ENCODE data around the gene NHP2.
"Not testable (repeated sequence)": the region's sequence is repeated elsewhere in the genome, so short reads cannot be mapped to it uniquely, and the experiment has no call there.

Gene NHP2

GRCh38 chr5:178153530-178154340 is at the start of gene NHP2:
Gene NHP2 (minus strand): TSS chr5:178153885. CDS start chr5:178153817, 68 bp downstream.
- DNase-seq: peak; percentile 93

DNA sequence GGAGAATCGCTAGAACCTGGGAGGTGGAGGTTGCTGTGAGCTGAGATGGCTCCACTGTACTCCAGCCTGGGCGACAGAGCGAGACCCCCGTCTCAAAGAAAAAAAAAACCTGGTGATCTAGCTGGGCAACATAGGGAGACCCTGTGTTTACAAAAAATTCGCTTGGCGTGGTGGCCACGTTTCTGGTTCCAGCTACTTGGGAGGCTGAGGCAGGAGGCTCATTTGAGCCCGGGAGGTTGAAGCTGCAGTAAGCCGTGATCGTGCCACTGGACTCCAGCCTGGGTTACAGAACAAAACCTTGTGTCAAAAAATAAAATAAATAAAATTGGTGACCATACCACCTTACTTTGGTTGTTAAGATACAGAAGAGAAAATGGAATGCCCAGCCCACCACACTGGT is 48.9 kb upstream of the NHP2 start:
- DNase-seq: no peak

GRCh38 chr5:178201927-178202235 is 48.2 kb upstream of the NHP2 start:
- no peak for DNase-seq

- DNase-seq: no peak
Observed at GRCh38 chr5:178201221-178201926, 47.7 kb upstream of the NHP2 start.

DNA sequence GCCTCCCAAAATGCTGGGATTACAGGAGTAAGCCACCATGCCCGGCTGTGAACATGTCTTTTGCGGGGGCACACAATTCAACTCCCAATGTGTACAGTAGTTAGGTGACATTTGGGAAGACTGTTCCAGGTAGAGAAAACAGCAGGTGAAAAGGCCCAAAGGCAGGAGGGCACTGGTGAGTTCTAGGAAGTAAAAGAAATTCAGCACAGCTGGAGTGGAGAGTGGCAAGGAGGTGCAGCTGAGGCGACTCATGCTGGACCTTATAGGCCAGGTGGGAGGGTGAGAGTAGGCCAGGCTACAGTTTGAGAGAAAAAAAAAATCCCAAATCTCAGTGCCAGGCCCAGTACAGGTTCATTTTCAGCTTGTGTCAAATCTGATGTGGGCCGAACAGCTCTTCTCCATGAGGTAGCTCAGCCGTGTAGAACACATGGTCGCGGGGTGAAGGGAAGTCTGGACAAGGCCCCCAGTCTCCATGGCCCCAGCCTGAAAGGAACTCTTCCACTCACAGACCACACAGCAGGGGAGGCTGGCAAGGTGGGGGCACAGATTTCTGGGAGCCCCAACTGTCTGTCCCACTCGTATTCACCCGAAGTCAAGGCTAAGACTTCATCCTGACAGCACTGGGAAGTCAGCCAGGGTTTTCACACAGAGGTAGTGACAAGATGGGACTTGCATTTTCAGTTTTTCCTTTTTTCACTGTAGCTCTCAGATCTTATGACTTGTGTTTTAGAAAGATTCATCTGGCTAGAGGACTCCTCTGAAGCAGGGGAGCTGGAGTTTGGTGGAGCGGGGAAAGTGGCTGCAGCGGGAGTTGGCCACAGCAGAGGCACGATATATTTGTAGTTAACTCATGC is 46.1 kb upstream of the NHP2 start:
- no peak for DNase-seq

DNA sequence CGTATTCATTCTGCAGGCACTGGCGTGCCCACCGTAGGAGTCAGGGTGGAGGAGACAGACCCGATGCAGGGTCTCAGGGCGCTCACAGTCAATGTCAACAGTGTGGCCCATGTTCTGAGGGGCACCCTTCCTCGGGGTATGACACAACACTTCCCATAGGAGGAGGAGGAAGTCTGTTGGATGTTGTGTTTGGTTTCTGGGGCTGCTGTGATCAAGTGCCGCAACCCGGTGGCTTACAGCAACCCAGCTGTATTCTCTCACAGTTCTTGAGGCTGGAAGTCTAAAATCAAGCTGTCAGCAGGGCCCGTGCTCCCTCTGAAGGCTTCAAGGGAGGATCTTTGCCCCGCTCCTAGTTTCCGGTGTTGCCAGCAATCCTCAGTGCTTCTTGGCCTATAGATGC is 45.0 kb upstream of the NHP2 start:
- no peak for DNase-seq

DNA sequence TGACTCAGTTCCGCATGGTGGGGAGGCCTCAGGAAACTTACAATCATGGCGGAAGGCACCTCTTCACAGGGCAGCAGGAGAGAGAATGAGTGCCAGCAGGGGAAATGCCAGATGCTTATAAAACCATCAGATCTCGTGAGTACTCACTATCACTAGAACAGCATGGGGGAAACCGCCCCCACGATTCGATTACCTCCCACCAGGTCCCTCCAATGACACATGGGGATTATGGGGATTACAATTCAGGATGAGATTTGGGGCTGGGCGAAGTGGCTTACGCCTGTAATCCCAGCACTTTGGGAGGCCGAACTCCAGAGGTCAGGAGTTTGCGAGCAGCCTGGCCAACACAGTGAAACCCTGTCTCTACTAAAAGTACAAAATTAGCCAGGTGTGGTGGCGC is 44.5 kb upstream of the NHP2 start:
- DNase-seq: not testable (repeated sequence)

GRCh38 chr5:178196986-178197385 is 43.3 kb upstream of the NHP2 start:
- DNase-seq: no peak

DNA sequence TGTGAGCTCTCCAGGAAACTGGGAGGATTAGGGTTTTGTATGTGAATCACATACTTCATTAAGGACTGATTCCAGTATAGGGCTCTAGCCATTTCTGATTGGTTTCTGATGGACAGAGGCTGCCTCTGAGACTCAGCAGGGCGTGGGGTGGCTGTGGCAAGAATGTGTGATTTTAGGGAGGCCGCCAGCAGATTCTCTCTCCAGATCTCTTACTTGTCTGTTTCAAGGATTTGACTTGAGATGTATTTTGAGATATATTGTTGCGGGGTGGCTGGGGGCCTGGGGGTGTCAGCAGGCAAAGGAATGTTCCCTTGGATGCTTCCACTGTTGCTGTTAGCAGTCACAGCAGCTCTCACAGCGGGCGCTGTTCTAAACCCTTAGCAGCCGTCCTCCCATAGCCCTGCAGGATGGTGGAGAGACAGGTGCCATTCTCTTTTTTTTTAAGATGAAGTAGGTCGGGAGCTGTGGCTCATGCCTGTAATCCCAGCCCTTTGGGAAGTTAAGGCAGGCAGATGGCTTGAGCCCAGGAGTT is 42.7 kb upstream of the NHP2 start:
- DNase-seq: no peak

GRCh38 chr5:178194026-178194425 is 40.3 kb upstream of the NHP2 start:
- no peak for DNase-seq

- DNase-seq: no peak
Observed at GRCh38 chr5:178193251-178193809, 39.6 kb upstream of the NHP2 start.

DNA sequence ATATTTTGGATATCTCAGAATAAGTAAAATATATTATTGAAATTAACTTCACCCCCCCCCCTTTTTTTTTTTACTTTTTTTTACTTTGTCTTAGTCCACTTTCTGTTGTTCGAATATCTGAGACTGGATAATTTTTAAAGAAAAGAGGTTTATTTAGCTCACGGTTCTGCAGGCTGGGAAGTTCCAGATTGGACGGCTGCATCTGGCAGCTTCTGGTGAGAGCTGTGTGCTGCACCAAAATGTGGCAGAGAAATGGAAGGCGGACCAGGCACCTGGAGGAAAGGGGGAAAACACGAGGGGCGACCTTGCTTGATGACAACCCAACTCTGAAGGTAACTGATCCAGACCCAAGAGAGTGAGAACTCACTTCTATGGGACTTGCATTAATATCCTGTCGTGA is 39.1 kb upstream of the NHP2 start:
- DNase-seq: no peak

DNA sequence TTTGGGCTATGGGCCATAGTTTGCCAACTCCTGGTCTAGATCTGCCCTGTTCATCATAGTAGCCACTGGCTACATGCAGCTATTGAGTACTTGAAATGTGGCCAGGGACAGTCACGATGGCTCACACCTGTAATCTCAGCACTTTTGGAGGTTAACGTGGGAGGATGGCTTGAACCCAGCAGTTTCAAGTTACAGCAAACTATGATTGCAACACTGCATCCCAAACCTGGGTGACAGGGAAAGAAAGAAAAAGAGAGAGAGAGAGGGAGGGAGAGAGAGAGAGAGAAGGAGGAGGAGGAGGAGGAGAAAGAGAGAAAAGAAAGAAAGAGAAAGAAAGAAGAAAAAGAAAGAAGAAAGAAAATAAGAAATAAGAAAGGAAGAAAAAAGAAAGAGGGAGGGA is 38.6 kb upstream of the NHP2 start:
- DNase-seq: no peak

DNA sequence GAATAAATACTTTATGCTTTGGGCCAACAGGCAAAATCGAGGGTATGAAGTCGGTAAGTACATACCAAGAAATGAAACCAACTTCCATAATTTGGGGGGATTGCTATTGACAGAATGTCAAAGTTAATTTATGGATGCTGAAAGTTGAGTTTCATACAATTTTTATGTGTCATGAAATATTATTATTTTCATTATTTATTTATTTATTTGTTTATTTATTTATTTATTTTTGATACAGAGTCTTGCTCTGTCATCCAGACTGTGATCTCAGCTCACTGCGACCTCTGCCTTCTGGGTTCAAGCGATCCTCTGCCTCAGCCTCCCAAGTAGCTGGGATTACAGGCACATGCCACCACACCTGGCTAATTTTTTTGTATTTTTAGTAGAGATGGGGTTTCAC is 38.0 kb upstream of the NHP2 start:
- DNase-seq: no peak

DNA sequence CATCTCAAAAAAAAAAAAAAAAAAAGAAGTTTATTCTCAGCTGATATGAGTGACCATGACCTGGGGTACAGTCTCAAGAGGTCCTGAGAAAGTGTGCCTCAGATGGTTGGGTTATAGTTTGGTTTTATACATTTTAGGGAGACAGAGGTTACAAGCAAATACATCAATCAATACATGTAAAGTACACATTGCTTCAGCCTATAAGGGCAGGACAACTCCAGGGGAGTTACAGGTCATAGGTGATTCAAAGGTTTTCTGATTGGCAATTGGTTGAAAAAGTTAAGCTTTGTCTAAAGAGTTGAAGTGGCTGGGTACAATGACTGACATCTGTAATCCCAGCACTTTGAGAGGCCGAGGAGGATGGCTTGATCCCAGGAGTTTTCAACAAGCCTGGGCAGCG is 35.7 kb upstream of the NHP2 start:
- no peak for DNase-seq

- no peak for DNase-seq
Observed at GRCh38 chr5:178187014-178187413, 33.3 kb upstream of the NHP2 start, which contains the start of gene GMCL2. Gene GMCL2 (minus strand): TSS chr5:178187371. CDS start chr5:178187299, 72 bp downstream.

DNA sequence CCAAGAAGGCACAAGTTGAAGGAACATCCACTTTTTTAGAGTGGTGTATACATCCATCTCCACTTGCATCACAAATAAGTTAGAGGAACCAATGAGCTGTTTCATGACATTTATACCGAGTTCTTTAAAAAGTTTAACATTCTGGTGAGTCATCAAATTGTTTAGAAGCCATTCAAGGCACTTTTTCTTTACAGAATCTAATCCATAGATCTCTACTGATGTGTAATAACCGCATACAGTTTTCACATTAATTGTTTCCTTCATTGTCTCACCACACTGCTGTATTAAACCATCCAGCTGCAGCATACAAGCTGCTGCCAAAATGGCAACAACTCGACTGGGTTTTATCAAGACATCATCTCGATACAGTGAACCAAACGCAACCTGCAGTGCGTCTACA is 32.7 kb upstream of the NHP2 start:
- DNase-seq: no peak

GRCh38 chr5:178182158-178182876 is 28.6 kb upstream of the NHP2 start:
- no peak for DNase-seq

- no peak for DNase-seq
Observed at GRCh38 chr5:178180141-178180863, 26.6 kb upstream of the NHP2 start.

DNA sequence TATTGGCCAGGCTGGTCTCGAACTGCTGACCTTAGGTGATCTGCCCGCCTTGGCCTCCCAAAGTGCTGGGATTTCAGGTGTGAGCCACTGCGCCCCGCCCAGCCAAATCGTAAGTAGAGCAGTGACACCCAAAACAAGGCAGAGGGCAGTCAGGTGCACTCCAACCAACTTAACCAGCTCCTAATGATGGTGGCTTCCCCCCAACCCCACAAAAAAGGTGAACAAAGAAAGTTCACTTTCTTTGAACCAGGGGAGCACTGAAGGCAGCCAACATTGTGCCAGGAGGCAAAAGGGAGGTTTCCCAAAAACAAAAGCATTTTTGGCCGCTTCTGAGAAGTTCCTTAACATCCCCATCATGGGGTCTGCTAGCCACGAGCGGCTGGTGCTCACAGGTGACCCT is 23.9 kb upstream of the NHP2 start:
- no peak for DNase-seq

DNA sequence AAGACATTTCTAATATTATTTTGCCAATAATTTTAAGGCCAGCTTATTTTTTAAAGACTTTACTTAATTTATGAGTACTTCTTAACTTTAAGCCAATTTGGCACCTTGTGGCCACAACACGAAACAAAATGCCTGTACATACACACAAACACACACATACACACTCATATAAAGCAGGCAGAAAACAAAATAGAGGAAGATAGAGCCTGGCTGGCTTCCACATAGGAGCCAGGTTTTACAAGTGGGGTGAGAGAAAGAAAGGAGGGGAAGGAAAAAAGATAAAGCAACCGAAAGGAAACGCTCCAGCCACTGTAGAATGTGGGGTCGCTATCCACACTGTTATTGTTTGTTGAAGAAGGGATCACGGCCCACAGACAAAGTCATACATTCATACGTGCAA is 23.1 kb upstream of the NHP2 start:
- DNase-seq: no peak

DNA sequence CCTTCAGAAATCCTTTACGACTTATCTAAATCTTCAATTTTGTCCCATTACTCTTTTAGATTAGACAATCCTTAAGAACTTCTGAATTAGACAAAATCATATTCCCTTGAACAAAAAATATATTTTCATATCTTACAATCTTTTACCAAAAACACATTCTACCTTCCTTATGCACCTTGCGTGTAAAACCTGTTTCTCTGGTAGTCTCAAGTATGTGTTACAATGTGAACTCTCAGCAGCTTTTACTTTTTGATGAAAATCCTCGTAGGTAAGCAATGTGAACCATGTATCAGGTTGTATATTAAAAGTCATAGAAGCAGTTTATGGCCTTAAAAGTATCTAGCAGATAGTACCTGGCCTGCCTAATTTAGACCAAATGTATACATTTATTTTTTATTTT is 20.8 kb upstream of the NHP2 start:
- DNase-seq: no peak

Data from DMS 273 treated with DMSO at 0.1 percent for 48 hours (cell line).